Stimulated activated CD4-positive, alpha-beta T cell treated with anti-CD3 and anti-CD28 coated beads, Interleukin-1b, Interleukin-23, amount 100 ng/mL, for 4 hours (primary cell): ENCODE measurements around the gene DHRS3.
A peak's percentile ranks its signal among the peaks of the same experiment; 100 is the strongest.

ENCODE experiments used
- DNase-seq, 2 donors: peaks; one replicate each; pipeline ENCODE4 v3.0.0-alpha.2; 2020; ENCODE audit warnings: low read depth in 2 of 2

DHRS3 gene

DNA sequence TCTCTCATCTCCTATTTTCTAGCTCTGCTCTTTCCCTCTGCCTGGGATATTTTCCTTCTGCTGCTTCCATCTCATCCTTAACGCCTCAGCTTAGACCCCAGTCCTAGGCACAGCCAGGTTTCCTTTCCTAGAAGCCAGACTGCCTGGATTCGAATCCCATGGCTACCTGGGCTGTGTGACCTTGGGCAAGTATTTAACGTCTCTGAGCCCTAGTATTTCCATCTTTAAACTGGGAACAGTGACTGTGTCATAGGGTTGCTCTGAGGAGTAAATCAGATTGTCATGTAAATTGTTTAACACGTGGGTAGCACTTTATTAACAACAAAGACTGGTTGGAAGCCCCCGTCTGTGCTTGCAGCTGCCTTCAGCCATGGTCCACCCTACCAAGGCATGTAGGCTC is 18.4 kb downstream of the DHRS3 start:
- DNase-seq, result no peak

DNA sequence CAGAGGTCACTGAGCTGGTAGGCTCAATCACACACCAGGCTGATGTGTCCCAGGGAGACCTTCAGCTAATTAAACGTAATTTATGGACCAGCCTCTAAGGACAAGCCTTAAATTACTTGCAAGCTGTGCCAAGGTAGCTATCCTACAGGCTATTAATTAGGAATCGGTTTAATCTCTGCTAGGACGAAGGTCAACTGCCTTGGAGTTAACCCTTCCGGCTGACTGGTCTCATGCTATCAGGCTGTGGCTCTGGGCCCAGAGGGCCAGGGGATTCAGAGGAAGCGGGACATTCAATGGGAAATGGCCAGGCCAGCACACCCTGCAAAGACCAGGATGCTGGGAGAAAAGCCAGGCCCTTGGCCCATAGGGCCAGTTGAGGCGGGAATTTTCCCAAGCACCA is 19.0 kb downstream of the DHRS3 start:
- no peak for DNase-seq

DNA sequence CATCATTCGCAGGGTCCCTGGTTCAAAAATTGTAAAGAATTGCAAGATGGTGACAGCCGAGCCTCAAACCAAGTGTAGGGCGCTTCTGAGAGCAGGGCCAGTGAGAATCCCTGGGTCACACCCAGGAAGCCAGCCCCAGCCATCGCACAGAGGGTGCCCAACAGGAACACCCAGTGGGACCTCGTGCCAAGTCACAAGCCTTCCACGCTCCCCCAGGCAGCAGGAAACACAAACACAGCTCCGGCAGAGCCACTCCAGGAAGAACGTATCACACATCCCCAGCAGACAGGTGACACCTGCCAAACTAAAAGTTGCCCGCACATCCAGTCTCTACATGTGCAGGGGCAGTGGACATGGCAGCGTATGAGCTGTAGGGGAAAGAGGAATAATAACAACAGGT is 20.2 kb downstream of the DHRS3 start:
- DNase-seq, result no peak

DNA sequence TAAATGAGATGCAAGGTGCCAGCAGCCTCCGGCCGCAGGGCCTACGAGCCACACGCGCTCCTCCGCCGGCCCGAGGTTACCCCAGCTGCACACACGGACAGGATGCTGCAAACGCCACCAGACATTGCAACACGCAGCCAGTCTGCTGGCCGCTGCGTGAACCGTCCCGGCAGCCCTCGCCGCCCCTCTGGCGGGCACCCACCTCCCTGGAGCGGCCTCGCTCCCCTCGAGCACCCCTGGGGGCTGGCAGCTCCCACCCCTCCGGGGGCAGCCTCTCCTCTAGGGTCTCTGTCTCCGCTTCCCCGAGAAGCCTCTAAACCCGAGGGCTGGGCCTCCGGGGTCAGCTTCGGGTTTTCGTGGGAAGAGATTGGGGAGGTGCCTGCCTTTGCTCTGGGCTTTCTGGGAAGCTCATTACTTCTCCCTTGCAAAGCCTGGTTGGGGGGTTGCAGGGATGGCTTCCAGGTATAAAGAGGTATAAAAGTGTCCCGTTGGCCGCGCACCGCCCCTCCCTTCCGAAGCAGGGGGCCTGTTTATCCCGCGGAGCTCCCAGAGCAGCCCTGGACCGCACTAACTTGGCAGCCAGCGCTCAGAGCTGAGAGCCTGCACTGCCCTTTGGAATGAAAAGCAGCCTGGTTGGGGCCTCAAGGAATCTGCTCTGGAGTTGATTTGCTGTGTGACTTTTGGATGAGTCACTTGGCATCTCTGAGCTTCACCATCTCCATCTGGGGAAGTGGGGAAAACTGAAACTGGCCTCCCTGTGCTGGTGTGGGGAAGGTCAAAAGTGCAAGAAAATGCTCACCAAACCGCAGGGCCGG is 21.8 kb downstream of the DHRS3 start:
- DNase-seq, result no peak

DNA sequence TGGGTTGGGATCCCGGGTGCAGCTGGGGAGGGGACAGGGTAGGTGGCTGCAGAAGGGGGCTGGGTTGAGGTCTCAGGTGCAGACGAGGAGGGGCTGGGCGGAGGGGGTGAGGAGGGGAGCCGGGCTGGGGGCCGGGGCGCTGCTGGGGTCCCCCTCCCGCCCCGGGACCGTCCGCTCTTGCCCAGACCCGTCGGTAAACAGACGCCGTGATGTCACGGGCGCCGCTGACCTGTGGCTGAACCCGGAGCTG is 22.3 kb downstream of the DHRS3 start:
- DNase-seq, result no peak

DNA sequence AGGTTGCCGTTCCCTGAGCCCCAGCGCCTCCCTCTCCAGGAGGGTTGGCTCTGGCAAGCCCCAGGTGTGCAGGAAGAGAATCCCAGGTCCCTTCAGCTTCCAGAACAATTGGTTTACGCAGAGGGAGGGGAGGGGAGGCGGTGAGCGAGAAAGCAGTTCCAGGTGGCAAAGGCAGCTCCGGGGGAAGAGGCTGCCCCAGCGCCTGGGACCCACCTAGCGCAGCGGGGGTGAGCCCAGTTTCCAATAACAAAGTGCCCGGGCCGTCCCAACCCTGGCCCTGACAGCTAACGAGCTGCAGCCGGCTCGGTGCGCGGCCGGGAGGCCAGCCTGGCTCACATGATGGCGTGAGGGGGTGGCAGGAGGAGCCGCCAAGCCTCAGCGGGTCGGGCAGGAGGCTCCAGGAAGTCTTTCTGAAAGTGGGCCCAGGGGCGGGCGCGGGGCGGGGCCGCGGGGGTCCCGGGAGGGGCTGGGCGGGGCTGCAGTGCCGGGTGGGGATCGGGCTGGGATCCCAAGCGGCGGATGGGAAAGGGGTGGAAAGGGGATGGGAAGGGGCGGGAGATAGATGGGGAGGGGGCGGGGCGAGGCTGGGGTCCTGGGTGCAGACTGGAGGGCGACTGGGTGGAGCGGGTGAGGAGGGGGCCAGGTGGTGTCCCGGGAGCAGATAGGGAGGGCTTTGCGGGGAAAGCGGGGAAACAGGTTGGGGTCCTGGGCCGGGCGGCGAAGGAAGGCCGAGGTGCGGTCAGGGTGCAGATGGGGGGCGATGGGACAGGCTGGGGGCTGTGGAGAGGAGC is 22.8 kb downstream of the DHRS3 start:
- DNase-seq, result peak in 1 of 2 donors; percentile 24

DNA sequence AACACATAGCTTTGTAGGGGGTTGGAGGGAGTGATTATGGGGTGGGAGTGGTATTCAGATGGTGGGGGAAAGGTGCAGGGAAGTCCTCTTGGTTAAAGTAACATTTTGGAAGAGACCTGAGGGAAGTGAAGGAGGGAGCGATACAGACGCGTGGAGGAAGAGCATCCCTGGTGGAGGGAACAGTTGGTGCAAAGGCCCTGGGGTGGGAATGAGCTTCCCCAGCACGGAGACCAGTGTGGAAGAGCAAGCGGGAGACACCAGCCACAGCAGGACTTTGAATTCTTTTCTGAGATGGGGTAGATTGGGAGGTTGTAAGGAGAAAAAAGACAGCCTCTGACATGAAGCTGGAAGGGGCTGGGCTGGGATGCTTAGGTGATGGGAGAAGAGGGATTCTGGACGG is 23.5 kb downstream of the DHRS3 start:
- DNase-seq, result no peak

DNA sequence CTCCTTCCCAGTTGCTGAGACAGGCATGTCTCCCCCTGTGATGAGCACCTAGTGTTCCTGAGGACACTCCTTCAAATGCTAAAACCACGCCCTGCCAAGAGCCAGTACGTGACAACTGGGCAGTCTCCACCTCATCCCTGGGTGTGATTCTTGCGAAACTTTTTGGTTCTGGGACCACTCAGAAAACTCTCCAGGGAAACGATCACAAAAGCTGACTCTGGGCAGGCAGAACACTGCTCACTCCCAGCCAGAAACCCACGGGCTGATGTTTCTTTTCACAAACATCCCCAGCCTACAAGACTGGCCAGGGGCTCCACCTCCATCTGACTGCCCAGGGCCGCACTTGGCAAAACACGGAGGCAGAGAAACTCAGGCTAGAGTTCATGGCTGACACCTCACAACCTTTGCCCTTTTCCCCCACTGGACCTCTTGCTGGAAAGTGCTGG is 24.4 kb downstream of the DHRS3 start:
- no peak for DNase-seq

DNA sequence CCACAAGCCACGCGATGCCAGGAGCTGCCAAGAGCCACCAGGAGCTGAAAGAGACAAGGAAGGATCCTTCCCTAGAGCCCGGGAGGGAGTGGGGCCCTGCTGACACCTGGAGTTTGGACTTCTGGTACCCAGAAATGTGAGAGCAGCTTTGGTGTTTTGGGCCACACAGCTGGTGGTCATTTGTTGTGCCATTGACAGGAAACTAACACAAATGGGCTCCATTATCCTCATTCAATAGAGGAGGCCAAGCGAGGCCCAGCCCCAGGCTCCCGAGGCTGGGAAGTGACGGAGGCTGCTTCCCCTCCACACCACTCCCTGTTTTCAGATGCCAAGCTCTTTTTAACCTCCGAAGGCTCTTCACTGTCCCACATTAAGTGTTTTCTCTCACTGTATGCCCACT is 25.5 kb downstream of the DHRS3 start:
- no peak for DNase-seq

DNA sequence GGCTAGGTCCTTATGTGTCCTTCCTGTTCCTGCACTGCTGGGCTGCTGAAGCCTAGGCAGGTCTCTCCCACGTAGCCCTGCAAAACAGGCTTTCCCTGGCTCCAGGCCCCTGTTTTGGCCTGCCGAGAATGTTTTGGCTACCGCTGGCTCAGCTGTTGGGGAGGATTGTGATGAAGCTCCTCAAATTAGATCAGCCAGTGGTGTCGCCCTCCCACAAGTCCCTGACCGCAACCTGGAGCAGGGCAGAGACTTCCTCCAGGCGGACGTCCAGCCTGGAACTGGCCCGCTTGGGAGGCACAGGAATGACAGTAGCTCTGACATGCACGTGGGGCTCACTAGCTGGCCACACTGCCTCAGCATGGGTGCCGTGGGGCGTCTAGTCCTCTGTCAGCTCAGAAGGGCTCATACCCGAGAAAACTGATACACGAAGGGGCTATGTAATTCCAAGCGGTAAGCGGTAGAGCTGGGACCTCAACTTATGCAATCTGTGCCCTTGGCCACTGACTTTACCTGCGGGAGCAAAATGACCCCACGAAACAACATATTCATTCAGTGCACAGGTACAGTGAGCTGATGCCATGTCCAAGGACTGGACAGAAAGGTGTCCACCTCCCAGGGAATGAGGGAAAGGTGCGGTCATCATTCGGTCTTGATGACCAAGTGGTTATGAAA is 26.6 kb downstream of the DHRS3 start:
- DNase-seq, result no peak

DNA sequence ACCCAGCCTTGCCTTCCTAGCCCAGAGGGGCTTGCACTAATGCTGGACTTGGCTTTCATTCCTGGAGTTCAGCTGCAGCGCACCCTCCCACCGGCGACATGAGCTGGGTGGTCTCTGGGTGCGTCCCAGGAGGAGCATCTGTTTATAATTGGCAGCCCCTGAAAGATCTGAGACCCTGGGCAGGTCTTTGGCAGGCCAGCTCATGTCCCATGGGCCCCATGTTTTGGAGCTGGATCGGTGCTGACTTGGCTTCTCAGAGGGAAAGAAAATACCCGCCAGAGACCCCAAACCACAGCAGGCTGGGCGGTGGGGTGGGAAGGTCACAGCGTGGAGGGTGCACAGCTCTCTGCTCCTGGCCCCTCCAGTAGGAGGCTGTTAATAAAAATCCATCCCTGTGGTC is 29.3 kb downstream of the DHRS3 start:
- DNase-seq, result no peak

DNA sequence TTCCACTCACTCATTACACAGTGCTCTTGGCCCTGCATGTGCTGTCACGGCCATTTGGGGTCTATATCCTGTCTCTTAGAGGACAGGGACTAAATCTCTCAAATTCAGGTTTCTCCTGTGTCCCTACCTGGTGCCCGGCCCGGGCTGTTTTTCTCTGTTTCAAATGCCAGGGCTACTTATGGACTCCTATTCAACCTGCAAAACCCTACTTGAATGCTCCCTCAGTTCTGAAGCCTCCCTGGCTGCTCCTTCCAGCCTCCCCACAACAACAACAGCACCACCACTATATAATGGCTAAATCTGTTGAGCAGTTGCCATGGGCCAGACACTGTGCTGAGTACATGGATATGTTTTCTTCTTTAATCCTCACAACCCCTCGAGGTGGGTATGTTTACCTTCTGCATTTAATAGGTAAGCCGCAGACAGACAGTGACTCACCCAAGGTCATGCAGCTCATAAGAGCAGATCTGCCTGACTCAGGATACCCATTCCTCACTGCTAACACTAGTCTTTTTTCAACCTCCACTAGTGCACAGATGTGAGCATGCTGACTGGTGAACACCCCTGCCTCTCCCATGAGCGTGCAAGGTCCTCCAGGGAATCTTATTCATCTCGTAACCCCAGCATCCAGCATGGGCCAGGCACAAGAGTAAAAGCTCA is 29.9 kb downstream of the DHRS3 start:
- DNase-seq, result no peak

DNA sequence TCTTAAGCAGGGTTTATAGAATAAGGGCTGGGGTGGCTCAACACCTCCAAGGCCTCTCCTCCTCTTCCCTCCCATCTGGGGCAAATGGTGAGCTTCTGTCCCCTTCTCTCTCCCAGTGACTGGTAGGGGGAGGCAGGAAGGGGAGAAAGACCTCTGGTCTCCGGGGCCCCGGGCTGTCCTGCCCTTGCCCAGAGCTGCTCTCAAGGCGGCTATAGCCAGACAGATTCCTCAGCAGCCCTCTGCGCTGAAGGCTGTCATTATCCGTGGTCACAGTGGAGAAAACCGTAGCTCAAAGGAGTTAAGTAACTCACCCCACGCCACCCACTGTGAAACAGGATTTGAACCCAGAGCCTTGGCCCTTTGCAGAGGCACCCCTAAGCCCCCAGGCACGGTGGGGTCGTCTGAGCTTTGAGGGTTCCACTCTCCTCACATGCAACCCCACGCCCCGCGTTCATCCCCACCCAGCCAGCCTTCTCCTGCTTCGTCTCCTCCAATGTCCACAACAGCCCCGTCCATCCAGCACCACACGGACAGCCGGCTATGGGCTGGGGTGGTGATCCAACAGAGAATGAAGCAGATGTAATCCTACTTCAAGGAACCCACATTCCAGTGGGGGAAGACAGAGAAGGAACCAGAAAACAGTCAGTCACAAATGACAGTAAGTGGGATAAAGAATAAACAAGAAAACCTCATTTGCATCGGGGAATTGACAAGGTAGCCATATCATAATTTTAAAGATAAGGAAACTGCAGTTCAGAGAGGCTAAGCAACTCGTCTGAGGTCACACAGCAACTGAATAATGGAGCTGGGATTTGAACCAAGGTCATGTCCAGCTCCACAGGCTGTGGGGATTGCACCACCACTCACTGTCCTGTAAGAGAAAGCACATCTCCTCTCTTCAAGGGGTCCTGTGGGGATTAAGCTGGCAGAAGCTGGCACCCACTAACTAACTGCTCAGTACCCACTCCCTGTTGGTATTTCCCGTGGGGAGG is 31.8 kb downstream of the DHRS3 start:
- DNase-seq, result no peak

DNA sequence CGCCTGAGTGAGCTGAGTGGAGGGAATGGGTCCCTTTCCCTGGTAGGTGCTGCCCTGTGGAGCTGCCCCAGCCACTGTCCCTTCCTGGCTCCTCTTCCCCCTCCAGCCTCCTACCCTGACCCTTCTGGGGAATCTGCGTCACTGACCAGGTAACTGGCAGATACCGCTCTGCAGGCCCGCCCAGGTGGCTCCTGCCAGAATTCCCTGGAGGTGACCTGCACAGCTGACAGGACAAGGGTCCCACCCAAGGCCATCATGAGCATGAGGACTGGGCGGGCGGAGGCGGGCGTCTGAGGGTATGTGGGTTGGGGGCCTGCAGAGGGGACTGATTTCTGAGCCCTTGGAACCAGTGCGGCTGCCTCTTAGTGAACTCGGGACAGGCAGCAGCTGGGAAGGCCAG is 32.5 kb downstream of the DHRS3 start:
- no peak for DNase-seq

DNA sequence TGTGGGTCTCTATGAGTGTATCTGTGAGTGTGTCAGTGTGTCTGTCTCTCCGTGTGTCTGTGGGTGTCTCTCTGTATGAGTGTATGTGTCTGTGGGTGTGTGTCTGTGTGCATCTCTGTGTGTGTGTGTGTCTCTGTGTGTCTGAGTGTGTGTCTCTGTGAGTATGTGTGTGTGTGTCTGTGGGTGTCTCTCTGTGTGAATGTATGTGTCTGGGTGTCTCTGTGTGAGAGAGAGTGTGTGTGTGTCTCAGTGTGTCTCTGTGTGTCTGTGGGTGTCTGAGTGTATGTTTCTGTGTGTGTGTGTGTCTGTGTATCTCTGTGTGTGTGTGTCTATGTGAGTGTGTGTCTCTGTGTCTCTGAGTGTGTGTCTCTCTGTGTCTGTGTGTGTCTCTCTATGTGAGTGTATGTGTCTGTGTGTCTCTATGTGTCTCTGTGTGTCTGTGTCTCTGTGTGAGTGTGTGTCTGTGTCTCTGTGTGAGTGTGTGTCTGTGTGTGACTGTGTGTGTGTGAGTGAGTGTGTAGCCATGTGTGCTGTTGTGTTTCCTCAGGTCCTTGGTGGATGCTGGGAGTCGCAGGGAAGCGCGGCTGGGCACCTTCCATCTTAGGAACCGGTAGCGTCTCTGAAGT is 33.0 kb downstream of the DHRS3 start:
- no peak for DNase-seq

DNA sequence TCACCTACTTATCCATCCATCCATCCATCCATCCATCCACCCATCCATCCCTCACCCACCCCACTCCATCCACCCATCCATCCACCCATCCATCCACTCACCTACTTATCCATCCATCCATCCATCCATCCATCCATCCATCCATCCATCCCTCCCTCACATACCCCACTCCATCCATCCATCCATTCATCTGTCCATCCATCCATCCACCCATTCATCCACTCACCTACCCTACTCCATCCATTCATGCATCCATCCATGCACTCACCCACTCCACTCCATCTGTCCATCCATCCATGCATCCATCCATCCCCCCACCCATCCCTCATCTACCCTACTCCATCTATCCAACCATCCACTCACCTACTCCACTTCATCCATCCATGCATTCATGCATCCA is 34.5 kb downstream of the DHRS3 start:
- no peak for DNase-seq

DNA sequence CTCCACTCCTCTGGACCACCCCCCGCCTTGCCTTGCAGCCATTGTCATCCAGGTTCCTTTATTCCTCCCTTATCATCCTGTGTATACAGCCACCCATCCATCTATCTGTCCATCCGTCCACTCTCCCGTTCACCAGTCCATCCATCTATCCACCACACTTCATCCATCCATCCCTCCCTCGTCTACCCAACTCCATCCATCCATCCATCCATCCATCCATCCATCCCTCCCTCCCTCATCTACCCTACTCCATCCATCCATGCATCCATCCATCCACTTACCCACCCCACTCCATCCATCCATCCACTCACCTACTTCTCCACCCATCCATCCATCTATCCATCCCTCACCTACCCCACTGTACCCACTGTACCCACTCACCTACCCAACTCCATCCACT is 35.4 kb downstream of the DHRS3 start:
- DNase-seq, result no peak

DNA sequence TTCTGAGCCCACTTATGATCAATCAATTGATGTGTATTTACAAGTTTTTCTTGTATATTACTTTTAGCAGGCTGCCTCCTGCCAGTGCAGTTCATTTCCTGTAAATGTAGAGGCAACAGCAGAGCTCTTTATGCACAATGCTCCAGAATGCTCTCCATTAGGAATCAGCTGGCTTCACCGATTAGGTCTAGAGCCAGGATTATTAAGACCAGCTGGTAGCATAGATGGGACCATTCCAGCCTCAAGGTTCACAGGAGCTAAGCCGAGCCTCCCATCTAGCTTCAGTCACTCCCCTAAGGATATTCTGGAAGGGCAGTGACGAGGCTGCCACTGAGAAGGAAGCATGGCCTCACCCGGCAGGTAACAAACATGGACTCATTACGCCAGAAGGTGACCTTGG is 36.8 kb downstream of the DHRS3 start:
- no peak for DNase-seq

DNA sequence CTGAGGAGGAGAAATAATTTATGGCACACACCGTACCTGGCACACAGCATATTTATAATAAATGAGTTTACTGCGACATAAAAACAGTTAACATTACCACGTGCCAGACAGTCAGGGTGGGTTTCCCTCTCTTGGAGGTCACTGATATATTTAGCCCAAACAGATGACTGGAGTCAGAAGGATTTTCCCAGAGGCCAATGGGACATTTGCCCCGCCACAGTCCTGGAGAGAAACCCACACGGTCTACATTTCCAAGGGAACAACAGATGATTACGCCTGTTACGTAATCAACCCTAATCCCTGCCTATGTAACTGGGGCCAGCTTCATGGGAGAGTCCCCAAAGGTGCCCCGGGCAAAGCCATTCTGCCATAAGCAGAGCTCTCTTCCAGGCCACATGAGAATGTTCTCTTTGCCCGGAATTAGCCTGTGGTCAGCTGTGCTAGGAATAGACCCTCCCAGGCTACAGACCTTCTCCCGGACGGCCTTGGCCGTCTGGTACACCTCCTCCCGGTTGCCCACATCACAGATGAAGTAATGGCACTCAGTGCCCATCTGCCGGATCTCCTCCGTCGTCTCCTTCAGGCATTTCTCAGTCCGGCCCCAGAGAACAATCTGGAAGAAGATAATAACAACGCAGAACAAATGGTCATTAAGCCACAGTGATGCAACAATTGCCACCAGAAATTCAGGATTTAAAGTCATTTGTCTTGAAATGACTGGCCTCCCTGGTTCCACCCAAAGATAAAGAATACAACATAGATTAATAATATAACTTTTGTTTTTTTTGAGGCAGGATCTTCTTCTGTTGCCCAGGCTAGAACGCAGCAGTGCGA is 37.7 kb downstream of the DHRS3 start:
- no peak for DNase-seq
